ENCODE results near the gene MTA2. TPM values are rescaled to one million over a fixed set of nuclear protein-coding genes. Genes with fewer than 3 reads are reported as not detected.

MTA2 gene
- total and polyA plus RNA-seq, 3 donors from 2014 or later, result 87.6 to 115 (median 97.2) TPM

GRCh38 chr11:62610403-62610802 lies 8.7 kb upstream of the MTA2 start:
- H3K36me3 ChIP-seq (ENCODE audit: low read depth, missing control alignments), result no peaks in the 10 kb centered on the region
- DNase-seq, result no peak
- intact Hi-C loops (cut with DNase I; ENCODE audit: low total_unique reads), result no loop called here
- peaks cover 24% of the 10 kb centered on the region for H3K4me1 ChIP-seq
- peak overlapping the region in 1 of 2 donors; percentile 94 for H3K27ac ChIP-seq
- 67 to 75% methylated on average over 6 of the region's 6 CpGs for WGBS, 2 donors
- no peaks in the 10 kb centered on the region for H3K9me3 ChIP-seq
- no peaks in the 10 kb centered on the region for H3K27me3 ChIP-seq
- H3K4me3 ChIP-seq, result no peak overlapping the region
- TF ChIP-seq CTCF (IDR thresholded peaks at IDR 0.05) (no peak), POLR2A (IDR thresholded peaks at IDR 0.05) (no peak)

GRCh38 chr11:62608776-62609175 lies 7.1 kb upstream of the MTA2 start:
- H3K36me3 ChIP-seq (ENCODE audit: low read depth, missing control alignments), result no peaks in the 10 kb centered on the region
- H3K4me1 ChIP-seq, result peaks cover 29% of the 10 kb centered on the region
- no peaks in the 10 kb centered on the region for H3K27me3 ChIP-seq
- no peak overlapping the region for H3K27ac ChIP-seq
- H3K4me3 ChIP-seq, result no peak overlapping the region
- H3K9me3 ChIP-seq, result no peaks in the 10 kb centered on the region
- DNase-seq, result no peak
- 88 to 92% methylated on average over 12 of the region's 12 CpGs for WGBS, 2 donors
- TF ChIP-seq POLR2A (IDR thresholded peaks at IDR 0.05), result no peak
- no peak for TF ChIP-seq CTCF (IDR thresholded peaks at IDR 0.05)
- intact Hi-C loops (cut with DNase I; ENCODE audit: low total_unique reads), result no loop called here

GRCh38 chr11:62607714-62608113 lies 6.0 kb upstream of the MTA2 start:
- WGBS, 2 donors, result 89 to 97% methylated on average over 3 to 4 of the region's 4 CpGs
- H3K27me3 ChIP-seq, result no peaks in the 10 kb centered on the region
- H3K36me3 ChIP-seq (ENCODE audit: low read depth, missing control alignments), result no peaks in the 10 kb centered on the region
- peaks cover 27% of the 10 kb centered on the region for H3K4me1 ChIP-seq
- intact Hi-C loops (cut with DNase I; ENCODE audit: low total_unique reads), result no loop called here
- no peak overlapping the region for H3K27ac ChIP-seq
- no peak for DNase-seq
- H3K9me3 ChIP-seq, result no peaks in the 10 kb centered on the region
- TF ChIP-seq POLR2A (IDR thresholded peaks at IDR 0.05) (no peak), CTCF (IDR thresholded peaks at IDR 0.05) (no peak)
- H3K4me3 ChIP-seq, result no peak overlapping the region

- Histone ChIP-seq H3K27me3 (no peaks in the 10 kb centered on the region), H3K36me3 (ENCODE audit: low read depth, missing control alignments) (no peaks in the 10 kb centered on the region), H3K4me1 (peaks cover 20% of the 10 kb centered on the region), H3K27ac (no peak overlapping the region), H3K4me3 (no peak overlapping the region), H3K9me3 (no peaks in the 10 kb centered on the region)
- TF ChIP-seq CTCF (IDR thresholded peaks at IDR 0.05) (no peak), POLR2A (IDR thresholded peaks at IDR 0.05) (no peak)
- intact Hi-C loops (cut with DNase I; ENCODE audit: low total_unique reads), result no loop called here
- no peak for DNase-seq
- WGBS, 2 donors, result 92 to 93% methylated on average over 15 of the region's 15 CpGs
Observed at GRCh38 chr11:62605902-62606301, 4.2 kb upstream of the MTA2 start.

- Histone ChIP-seq H3K27ac (no peak overlapping the region), H3K4me3 (no peak overlapping the region), H3K36me3 (ENCODE audit: low read depth, missing control alignments) (no peaks in the 10 kb centered on the region), H3K9me3 (no peaks in the 10 kb centered on the region), H3K27me3 (no peaks in the 10 kb centered on the region), H3K4me1 (peaks cover 17% of the 10 kb centered on the region)
- TF ChIP-seq CTCF (IDR thresholded peaks at IDR 0.05) (no peak), POLR2A (IDR thresholded peaks at IDR 0.05) (no peak)
- DNase-seq, result no peak
- 90 to 91% methylated on average over 4 to 6 of the region's 6 CpGs for WGBS, 2 donors
- intact Hi-C loops (cut with DNase I; ENCODE audit: low total_unique reads), result no loop called here
Observed at GRCh38 chr11:62605467-62605866, 3.8 kb upstream of the MTA2 start.
